Embryonic facial prominence (tissue), 1 donor: Measurements from ENCODE around the gene CYP2W1.
"Not testable (repeated sequence)": the region's sequence is repeated elsewhere in the genome, so short reads cannot be mapped to it uniquely, and the experiment has no call there.

ENCODE experiments used
- DNase-seq: peaks from one replicate; pipeline ENCODE4 v3.0.0-alpha.2; 2016; ENCODE audit errors: extremely low spot score

The CYP2W1 gene

GRCh38 chr7:997404-998395, 14.7 kb downstream of the CYP2W1 start:
- no peak for DNase-seq

- DNase-seq: no peak
These were observed 16.3 kb downstream of the CYP2W1 start for GRCh38 chr7:999149-999879.

- no peak for DNase-seq
These were observed 17.3 kb downstream of the CYP2W1 start for GRCh38 chr7:999941-1000935.

GRCh38 chr7:1001069-1001770, 18.2 kb downstream of the CYP2W1 start:
- not testable (repeated sequence) for DNase-seq

GRCh38 chr7:1002026-1002425, 19.0 kb downstream of the CYP2W1 start:
- DNase-seq: not testable (repeated sequence)

- not testable (repeated sequence) for DNase-seq
These were observed 19.5 kb downstream of the CYP2W1 start for GRCh38 chr7:1002445-1002844.

- DNase-seq: no peak
These were observed 21.3 kb downstream of the CYP2W1 start for GRCh38 chr7:1004018-1004852.

GRCh38 chr7:1005303-1005702, 22.3 kb downstream of the CYP2W1 start:
- no peak for DNase-seq

- no peak for DNase-seq
These were observed 24.9 kb downstream of the CYP2W1 start for GRCh38 chr7:1007901-1008300.

- DNase-seq: no peak
These were observed 25.9 kb downstream of the CYP2W1 start for GRCh38 chr7:1008733-1009363.

- DNase-seq: no peak
These were observed 26.8 kb downstream of the CYP2W1 start for GRCh38 chr7:1009747-1010146.

- DNase-seq: no peak
These were observed 27.2 kb downstream of the CYP2W1 start for GRCh38 chr7:1010226-1010625.

GRCh38 chr7:1011297-1012003, 28.5 kb downstream of the CYP2W1 start:
- no peak for DNase-seq

- no peak for DNase-seq
These were observed 29.2 kb downstream of the CYP2W1 start for GRCh38 chr7:1012004-1012715.

GRCh38 chr7:1012716-1013095, 29.7 kb downstream of the CYP2W1 start:
- DNase-seq: no peak

- DNase-seq: no peak
These were observed 30.6 kb downstream of the CYP2W1 start for GRCh38 chr7:1013581-1013980.

- no peak for DNase-seq
These were observed 31.7 kb downstream of the CYP2W1 start for GRCh38 chr7:1014681-1015080.
